Dedifferentiated amniotic fluid mesenchymal stem cell (primary cell): ENCODE data around the gene HOXA9.

ENCODE experiments used
- DNase-seq: peaks from one replicate; pipeline ENCODE4 v3.0.0-alpha.2; 2016; ENCODE audit errors: extremely low spot score

HOXA9 gene

DNA sequence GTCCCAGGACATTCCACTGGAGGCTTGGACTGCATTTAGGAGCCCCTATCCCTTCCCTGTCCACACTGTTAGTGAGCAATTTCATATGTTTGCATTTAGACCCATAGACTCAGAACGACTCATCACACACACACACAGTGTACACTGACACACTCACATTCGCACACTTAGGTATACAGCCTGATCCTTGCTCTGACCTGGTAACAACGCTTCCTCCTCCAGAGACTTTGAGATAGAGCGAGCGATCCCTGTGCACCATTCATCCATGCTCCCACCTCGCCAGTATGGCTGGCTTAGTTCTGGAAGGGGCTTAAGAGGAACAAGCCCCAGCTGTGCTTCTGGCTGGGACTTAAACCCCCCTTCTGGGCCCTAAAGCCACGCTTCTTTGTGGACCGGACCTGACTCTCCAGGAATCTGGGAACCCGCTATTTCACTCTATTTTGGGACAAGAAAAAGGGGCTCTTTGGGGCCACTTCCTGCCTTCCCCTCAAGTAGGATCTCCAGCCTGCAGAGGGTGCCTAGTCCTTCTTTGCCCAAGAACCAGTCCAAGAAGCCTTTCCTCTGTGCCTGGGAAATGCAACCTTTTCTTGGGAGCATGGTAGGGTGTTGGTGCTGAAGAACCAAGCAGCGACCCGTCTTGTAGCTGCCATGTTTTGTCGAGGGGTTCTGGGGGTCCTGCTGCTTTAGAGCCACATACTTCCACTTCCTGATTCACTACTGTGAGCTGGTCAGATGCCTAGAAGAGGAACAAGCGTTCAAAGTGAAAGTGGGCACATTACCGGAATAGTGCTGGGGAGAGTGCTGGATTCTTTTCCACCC, 35.6 kb upstream of the HOXA9 start:
- DNase-seq, result no peak

DNA sequence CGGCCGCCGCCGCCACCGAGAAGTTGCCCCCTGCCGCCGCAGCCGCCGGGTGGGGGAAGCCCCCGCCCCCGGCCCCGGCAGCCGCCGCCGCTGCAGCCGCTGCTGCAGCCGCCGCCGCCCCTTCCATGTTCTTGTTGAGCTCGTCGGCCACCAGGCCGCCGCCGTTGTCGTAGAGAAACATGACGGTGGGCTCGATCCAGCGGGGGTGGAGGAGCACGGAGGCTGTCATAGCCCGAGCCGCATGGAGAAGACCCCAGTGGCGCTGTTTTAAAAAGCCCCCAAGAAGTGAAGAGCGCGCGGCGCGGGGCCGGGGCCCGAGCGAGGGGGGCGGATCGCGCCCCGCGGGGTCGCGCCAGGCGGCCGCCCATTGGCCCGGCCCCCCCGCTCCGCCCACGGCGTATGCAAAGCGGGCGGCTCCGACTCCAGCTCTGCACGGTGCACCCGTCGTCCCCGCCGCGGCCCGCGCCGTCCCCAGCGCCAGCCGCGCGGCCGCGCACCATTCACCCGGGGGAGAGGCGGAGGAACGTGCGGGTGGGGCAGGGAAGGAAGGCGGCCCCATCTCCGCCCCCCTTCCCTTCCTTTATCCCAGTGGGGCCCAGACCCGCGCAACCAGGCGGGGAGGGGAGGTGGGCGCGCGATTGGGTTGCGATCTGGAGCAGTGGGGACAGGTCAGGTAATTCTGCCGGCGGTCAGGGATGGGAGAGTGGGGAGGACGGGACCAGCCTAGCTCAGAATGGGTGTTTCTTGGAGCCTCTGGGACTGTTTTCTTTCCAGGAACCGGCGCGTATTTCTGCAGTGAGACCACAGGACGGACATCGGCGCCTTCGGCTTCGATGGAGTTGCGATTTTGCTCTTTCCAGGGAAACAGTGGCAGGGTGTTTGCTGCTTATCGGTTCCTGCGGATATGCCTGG, 34.8 kb upstream of the HOXA9 start, which contains the start of gene HOXA13:
TSS of gene HOXA13 (minus strand) at position 243 of the 912 bp plus-strand sequence. CDS start at position 229, 14 bp downstream.
- DNase-seq, result no peak

DNA sequence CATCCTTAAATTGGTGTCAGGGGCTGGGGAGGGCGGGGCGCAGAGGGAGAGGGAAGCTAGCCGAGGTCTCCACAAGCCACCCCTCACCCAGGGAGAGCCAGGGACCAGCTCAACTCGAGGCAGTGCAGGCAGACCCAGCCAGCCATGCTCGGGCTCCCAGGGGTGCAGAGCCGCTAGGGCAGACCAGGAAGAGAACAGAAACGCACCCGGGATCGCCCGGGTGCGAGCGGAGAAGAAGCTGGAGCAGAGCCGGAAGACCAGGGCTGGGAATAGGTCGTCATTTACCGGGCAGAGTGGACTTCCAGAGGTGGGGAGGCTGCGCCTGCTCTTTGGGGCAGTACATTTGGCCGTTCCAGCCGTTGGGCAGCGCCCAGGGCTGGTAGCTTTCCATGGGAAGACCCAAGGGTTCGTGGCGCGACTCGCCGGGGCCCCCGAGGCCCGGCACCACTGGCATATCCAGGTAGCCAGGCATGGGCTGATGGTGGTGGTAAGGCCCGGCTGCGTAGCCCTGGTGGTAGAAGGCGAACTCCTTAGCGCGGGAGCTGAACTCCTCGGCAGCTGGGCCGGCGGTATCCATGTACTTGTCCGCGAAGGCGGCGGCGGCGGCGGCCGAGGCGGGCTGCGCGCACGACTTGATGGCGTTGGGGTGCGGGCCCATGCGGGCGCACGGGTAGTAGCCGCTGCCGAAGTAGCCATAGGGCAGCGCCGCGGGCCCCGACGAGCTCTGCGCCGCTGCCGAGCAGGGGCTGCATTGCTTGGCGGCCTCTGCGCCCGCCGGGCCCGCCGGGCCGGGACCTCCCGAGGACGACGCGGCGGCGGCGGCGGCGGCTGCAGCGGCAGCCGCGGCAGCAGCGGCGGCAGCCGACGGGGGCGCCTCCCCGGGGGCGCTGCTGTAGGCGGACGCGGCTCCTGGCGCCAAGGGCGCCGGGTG, 33.8 kb upstream of the HOXA9 start:
- DNase-seq, result no peak

DNA sequence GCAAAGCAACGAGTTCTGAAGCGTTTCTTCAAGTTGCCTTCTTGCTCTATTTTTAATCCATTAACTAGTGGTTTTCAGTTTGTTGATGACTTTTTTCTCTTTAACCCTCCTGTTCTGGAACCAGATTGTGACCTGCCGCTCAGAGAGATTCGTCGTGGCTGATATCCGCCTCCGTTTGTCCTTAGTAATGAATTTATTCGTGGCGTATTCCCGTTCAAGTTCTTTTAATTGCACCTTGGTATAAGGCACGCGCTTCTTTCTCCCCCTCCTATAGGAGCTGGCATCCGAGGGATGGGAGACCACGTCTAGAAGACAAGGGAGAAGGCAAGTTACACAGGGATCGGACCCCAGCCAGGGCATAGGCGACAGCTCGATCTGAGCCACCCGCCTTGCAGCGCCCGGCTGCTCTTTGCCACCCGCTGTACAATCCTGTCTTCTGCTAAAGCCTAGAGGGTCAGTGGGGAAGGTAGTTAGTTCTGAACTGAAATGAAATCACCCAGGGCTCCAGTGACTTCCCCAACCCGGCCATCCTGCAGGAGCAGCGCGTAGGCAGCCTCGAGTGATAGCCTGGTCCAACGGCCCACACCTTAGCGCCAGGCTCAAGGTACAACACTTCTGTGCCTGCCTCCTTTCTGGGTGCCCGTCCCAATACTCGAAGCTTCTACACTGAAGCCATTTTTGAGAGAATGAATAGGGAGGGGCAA, 33.0 kb upstream of the HOXA9 start:
- DNase-seq, result no peak

DNA sequence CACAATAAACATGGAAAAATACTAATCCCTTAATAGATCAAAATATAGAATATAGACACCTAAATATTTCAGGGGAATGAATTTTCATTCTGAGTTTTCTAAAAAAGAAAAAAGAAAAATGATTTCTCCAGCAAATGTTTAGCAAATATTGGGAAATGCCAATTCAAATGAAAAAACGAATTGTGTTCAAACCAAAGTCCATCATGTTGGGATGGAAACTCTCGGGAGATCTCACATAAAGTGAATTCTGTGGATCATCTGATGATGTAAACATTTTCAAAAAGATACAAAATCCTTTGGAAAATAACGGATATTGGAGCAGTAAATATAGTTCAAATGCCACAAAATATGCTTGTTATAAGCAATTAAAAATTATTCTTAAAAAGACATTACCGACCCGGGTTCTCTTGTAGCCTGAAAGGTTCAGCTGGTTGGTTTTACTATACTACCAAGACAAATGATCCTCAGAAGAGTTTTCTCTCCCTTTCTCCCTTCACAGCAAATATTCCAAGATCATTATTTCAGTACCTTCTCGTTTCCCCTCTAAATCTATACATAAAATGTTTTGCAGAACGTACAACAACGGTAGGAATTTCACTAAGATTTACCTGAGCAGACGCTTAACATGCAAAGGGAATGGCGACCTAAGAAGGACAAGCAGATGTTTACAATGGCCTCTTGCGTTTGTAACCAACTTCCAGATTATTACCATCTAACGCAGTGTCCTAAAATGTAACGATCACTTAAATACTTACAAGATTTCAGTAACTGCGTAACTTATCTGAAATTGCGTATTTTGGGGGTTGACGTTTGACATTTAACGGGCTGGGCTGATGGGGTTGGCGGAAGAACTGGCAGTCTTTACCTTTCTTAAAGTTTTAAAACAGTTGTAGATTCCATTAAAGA, 32.1 kb upstream of the HOXA9 start:
- DNase-seq, result no peak

DNA sequence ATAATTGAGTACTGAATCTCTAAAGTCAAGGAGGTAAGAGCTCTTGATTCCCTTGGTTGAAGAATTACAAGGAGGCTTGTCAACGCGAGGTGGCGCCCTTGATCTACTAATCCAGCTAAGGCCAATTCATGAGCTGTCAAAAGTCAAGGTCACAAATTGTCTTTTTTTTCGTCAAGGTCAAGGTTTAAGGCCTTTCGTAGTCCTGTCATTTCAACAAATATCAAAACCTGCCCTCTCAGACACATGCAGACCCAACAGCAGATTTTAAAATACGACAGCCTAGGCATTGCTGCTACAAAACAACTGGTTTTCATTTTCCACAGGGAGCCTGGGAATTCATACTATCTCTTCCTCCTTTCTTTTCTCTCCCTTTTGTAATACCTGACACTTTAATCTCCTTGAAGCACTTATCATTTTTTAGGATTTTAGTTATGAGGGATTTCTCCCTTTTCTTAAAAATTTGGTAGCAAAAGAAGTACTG, 31.0 kb upstream of the HOXA9 start:
- DNase-seq, result peak; percentile 72

DNA sequence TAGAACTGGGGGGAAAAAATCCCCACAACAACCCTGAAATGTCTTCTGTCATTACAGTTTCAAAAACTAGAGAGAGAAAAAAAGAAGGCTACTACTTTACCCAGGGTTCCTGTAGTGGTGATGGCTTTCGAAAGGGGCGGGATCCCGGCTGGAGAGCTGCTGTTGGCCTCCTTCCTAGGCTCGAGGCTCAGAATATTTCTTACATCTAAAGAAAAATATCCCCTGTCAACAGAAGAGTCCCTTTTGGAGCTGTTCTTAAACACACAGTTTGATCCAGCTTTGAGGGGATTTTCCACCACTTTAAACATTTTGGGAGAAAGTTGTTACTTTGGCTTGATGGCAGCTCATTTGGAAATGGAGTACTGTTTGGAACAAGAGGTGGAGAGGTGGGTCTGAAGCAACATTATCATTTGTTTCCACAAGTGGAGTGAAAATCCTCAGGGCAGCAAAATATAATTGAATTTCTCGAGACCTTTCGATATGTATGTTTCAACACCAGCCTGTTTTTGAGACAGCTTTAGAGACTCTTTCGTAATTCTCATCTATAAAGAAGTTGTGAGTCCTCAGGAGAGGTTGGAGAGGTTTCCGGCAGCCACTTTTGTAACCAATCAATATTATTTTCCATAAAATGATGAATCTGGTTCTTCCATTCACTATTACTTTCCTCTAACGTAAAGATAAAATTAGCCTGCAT, 29.5 kb upstream of the HOXA9 start:
- no peak for DNase-seq

DNA sequence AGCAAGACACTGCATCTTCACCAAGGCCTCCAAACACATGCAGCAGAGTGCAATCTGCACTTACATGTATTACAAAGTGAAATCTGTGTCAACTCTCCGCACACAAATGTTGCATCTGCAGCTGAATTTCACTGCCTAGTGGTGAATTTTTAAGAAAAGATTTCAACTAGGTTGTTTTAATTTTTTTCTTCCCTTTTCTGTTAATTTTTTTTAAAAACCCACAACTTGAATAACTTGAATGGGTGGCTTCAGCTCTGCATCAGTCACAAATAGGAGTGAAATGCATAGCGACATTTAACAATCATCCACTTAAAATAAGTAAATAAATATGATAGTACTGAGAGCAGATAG, 28.6 kb upstream of the HOXA9 start:
- no peak for DNase-seq

DNA sequence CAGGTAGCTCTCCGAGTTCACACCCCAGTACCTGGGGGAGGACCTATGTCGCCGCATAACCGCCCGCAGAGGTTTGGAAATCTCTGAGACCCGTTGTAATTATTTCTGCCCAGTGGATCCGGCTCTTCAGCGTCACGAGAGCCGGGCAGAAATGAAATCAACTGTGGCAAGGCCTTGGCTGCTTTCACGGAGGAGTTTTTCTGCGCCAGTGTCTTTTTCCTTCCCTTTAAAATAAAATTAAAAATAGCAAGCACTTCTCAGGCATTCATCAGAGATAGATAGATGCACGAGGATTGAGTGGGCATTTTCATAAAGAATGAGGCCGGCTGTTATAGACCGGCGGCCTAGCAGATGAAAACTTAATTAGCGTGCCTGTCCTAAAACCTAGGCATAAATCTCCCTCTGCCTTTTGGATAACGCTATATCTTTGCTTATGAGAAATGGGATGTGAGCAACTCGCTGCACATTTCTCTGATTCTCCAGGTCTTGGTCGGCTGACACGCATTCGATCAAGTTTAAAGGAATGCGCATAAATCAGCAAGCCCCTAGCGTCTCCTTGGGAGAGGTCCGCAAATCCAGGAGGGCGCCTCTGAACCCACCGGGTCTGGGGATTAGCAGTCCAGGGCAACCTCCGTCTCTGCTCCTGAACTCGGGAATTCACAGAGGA, 28.1 kb upstream of the HOXA9 start:
- DNase-seq, result no peak

DNA sequence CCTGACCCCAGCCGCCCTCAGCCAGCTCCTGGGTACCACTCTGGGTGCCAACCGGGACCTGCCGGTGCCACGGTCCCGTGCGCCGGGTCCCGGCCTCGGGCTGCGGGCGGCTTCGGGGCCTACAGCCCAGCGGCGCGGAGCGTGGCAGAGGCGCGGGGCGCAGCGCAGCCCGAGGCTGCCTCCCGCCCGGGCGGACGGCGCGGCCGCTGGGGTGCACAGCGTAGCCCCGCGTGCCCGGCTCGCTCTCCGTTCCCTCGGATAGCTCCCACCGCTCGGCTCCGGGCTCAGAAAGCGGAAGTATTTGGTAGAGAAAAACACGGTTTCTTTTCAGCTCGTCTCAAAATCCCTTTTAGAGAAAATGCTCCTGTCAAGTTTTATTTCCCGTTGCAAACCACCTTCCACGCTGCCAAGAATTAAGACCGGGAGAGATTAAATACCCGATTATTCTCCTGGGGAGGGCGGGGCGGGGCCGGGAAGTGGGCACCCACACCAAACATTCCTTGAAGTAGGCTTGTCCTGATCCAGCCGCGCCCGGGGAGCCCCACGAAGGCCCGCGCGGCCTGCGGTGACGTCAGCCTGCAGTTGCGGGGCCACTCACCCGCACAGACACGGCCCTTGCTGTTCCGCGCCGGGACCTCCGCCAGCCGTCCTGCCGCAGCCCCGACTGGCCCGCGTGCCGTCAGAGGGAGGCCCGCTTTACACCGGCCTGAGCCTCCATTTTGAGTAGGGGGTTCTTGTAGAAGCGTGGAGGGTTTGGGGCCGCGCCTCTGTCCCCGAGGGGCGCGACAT, 27.4 kb upstream of the HOXA9 start:
- DNase-seq, result no peak

DNA sequence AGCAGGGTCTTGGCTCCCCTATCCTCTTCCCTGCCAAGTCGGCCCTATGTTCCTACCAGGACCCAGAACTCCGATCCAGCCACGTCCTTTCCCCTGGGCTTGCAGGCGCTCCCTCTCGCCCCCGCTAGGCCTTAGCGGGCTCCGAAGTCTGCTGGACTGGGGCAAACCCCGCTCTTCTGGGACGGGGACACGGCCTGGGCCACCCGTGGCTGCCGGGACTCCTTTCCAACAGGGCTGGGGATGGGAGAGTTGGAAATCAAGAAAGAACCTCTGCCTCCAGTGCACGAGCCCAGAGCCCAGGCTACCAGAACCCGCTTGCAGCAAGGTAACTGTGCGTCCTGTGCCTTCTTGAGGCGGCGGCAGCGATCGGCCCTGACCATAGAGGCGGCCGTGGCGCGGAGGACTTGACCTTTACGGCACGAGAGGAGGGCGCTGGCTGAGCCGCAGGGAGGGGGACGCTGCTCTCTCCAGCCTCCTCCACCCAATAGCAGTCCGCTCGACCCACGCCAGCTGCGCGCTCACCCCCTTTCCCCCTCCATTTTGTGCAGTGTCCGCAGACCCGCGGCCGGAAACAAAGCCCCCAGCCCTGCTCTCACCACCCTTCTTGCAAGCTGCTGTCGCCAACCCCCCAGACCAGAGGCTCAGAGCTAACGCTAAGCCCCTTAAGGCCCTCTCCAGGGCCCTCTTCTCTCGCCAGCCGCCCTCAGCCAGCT, 26.7 kb upstream of the HOXA9 start:
- no peak for DNase-seq

DNA sequence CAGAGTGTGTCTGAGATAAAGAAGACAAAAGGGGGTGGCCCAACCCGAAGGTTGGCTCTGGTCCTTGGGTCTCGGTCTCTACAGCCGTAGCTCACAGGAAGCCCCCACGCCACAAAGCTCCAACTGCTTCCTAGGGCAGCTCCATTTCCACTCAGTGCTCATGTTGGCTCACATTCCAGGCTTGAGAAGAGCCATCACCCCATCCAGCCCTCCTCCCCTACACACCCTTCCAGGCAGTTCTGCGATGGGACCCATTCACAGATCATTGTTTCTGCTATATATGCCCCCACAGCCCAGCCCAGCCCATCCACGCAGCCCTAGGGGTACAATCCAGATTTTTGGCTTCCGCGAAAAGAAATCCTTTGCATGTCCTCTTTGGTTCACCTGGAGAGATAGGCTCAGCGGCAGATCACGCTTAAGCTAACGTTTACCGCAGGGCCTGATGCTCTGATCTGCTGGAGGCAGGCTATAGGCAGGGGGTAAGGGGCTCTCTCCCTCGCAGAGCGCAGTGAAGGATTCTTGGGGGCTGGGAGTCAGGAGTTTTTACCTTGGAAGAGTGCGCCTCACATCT, 25.9 kb upstream of the HOXA9 start:
- DNase-seq, result no peak

DNA sequence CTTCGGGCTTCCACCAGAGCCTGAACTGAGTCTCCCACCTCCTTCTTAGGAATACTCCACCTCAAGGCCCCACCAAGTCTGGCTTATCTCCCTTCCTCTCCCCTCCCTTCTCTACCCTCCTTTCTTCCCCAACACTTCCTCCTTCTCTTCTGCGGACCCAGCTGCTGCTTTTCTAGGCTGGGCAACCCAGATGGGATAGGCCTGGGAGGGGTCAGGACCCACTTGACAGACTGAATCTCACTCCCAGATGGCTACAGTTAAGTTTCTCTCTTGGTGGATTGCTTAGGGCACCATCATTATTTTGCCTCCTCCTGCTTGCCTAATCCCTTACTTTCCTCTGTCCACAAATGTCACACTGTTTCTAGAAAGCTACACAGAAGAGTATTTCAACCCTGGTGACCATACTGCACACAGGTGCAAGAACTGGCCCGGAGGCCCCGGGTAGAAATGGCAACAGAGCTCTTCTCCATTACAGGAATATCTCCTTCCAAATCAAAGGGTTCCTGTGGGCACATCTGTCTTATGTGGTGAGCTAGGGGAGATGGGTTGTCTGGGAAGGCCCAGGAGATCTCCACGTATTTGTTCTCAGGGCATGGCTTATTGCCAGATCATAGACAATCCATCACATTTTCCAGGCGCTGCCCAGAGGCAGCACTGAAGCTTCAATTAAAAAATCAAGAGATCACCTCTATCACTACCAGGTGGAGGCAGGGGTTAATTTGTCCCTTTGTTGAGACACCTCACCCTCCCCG, 24.8 kb upstream of the HOXA9 start:
- no peak for DNase-seq

DNA sequence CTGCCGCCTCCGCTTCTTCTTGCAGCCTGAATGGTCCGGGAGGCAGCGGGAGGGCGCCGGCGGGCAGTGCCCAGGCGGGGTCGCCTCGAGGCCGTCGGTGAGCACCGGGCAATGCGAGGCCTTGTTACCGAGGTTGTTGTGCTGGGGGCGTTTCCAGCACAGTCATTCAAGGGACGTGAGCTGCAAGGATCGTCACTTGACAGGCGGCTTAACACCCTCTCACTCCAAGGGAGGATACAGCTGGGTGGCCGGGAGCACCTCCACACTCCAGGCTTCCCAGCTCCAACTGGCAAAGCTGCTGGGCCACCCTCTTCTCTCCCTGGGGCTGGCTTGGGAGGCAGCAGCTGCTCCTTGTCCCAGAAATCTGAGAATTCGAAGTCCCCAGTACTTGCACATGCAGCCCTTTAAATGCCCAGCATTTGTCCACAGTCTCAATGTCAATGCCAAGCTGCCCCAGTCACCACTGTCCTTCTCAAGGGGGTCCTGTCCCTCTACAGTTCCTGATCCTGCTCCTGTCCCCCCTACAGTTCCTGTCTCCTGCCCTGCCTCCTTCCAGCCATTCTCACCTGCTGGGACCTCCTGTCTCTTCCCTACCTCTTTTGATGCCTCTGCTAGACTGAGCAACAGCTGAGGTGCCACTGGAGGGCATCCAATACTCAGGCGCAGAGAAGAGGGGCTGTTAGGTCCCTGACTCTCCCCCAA, 24.1 kb upstream of the HOXA9 start:
- no peak for DNase-seq
